Measurements from ENCODE around the gene ZNF438.
"Not testable (repeated sequence)": the region's sequence is repeated elsewhere in the genome, so short reads cannot be mapped to it uniquely, and the experiment has no call there.

The ZNF438 gene

DNA sequence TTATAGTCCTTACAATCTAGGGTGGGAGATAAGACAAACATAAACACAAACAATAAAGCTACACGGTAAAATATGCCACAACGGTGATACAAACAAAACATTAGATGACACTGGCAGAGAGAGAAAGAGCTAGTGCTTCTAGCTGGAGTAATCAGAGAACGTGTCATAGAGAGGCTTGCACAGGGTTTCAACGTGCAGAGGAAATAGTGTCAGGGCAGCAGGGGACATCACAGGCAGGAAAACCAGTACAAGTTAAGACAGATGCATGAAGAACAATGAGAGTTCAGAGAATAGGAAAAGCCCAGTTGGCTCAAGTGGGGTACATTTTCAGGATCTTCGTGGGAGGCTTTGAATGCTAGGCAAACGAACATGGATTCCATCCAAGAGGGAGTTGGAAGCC, 91.4 kb downstream of the ZNF438 start:
- no peak for DNase-seq (ENCODE audit: low read depth)
- TF ChIP-seq, protein P1, sequence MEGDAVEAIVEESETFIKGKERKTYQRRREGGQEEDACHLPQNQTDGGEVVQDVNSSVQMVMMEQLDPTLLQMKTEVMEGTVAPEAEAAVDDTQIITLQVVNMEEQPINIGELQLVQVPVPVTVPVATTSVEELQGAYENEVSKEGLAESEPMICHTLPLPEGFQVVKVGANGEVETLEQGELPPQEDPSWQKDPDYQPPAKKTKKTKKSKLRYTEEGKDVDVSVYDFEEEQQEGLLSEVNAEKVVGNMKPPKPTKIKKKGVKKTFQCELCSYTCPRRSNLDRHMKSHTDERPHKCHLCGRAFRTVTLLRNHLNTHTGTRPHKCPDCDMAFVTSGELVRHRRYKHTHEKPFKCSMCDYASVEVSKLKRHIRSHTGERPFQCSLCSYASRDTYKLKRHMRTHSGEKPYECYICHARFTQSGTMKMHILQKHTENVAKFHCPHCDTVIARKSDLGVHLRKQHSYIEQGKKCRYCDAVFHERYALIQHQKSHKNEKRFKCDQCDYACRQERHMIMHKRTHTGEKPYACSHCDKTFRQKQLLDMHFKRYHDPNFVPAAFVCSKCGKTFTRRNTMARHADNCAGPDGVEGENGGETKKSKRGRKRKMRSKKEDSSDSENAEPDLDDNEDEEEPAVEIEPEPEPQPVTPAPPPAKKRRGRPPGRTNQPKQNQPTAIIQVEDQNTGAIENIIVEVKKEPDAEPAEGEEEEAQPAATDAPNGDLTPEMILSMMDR (conservative IDR thresholded peaks at IDR 0.05; ENCODE audit: low read depth, low read length): no peak
- no peak overlapping the region for H3K4me3 ChIP-seq (ENCODE audit: low read length)

DNA sequence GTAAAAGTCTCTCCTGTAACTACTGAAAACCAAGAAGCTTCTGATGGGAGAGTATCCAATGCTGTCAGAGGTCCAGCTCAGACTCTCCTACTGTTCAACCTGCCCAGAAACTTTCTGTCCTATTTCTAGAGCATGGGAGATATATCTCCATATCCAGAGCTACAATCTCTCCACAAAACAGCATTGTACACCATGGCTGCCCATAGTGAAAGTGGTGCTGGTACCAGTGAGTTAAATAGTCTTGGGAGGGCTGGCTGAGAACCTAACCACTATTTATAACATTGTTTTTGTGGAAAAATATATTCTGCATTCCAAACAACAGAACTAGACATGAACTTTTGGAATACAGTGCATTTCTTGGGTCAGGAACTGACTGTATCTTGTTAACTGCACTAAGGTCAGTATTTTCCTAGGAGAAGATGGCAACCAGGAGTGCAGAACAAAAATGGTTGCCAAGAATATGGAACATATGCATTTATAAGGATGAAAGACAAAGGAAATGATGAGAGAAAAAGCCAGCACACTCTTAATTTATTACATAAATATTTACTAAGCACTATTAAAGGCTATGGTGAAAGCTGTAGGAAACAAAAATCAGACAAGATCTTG, 91.9 kb downstream of the ZNF438 start:
- no peak overlapping the region for H3K4me3 ChIP-seq (ENCODE audit: low read length)
- TF ChIP-seq, protein P1 (conservative IDR thresholded peaks at IDR 0.05; ENCODE audit: low read depth, low read length): no peak
- DNase-seq (ENCODE audit: low read depth): no peak

DNA sequence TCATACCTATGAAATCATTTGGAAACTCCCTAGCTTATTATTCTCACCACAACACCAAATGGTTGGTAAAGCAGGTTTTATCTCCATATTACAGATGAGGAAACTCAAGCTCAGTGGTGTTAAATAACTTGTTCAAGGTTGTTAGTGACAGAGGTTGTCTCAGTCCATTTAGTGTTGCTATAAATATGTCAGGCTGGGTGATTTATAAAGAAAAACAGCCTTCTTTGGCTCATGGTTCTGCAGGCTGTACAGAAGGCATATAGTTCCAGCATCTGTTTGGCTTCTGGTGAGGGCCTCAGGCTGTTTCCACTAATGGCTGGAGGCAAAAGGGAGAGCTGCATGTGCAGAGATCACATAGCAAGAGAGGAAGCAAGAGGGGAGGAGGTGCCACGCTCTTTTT, 96.6 kb downstream of the ZNF438 start:
- DNase-seq (ENCODE audit: low read depth): no peak
- no peak overlapping the region for H3K4me3 ChIP-seq (ENCODE audit: low read length)
- TF ChIP-seq, protein P1 (conservative IDR thresholded peaks at IDR 0.05; ENCODE audit: low read depth, low read length): no peak

DNA sequence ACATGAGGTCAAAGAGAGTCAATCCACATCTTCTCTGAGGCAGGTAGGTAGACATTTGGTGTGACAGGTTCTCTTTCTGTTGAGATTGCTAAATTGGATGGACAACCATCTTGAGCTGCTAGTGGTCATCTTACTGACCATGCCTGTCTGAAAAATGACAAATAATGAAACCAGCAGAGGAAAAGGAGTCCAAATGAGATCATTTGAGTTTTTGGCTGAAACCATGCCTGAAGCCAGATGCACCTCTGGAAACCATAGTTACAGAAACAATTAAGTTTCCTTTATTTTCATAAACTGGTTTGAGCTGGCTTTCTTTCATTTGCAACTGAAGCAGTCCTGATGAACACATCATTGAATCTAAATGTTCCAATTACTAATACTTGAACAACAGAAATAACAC, 100.6 kb downstream of the ZNF438 start:
- no peak overlapping the region for H3K4me3 ChIP-seq (ENCODE audit: low read length)
- TF ChIP-seq, protein P1 (conservative IDR thresholded peaks at IDR 0.05; ENCODE audit: low read depth, low read length): no peak
- DNase-seq (ENCODE audit: low read depth): no peak

DNA sequence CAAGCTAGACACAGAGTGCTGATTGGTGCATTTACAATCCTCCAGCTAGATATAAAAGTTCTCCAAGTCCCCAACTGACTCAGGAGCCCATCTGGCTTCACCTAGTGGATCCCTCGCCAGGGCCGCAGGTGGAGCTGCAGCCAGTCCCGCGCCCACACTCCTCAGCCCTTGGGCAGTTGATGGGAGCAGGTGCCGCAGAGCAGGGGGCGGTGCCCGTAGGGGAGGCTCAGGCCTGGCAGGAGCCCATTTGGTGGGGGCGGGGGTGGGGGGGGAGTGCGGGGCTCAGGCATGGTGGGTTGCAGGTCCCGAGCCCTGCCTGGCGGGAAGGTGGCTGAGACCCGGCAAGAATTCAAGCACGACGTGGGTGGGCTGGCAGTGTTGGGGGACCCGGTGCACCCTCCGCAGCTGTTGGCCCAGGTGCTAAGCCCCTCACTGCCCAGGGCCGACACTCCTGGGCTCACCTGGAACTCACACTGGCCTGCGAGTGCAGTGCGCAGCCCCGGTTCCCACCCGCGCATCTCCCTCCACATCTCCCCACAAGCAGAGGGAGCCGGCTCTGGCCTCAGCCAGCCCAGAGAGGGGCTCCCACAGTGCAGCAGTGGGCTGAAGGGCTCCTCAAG, 101.7 kb downstream of the ZNF438 start:
- TF ChIP-seq, protein P1 (conservative IDR thresholded peaks at IDR 0.05; ENCODE audit: low read depth, low read length): no peak
- no peak overlapping the region for H3K4me3 ChIP-seq (ENCODE audit: low read length)
- DNase-seq (ENCODE audit: low read depth): no peak

DNA sequence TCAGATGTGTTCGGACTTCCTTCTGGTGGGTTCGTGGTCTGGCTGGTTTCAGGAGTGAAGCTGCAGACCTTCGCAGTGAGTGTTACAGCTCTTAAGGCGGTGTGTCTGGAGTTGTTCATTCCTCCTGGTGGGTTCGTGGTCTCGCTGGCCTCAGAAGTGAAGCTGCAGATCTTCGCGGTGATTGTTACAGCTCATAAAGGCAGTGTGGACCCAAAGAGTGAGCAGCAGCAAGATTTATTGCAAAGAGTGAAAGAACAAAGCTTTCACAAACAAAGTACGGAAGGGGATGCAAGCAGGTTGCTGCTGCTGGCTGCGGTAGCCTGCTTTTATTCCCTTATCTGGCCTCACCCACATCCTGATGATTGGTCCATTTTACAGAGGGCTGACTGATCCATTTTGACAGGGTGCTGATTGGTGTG, 102.3 kb downstream of the ZNF438 start:
- DNase-seq (ENCODE audit: low read depth); H3K4me3 ChIP-seq (ENCODE audit: low read length): not testable (repeated sequence)

DNA sequence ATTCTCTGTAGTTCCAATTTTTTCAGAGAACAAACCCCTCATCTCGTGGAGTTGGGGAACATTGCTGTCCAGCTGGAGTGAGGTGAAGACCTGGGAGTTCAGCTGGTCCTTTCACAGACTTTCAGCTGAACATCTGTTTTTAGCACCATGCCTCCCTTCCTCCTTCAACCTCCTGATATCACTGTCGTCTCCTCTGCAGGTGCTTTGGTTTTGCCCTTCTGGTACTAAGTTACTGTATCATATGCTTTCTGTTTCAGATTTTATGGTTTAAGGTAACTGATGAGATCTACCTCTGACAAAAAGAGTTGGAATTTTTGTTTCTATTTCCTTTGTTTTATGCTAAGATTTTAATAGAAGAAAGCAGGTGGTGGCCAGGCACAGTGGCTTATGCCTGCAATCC, 102.9 kb downstream of the ZNF438 start:
- H3K4me3 ChIP-seq (ENCODE audit: low read length): no peak overlapping the region
- DNase-seq (ENCODE audit: low read depth): no peak
- TF ChIP-seq, protein P1 (conservative IDR thresholded peaks at IDR 0.05; ENCODE audit: low read depth, low read length): no peak
